Measurements from ENCODE around the gene DAZAP1. TPM values are rescaled to one million over a fixed set of nuclear protein-coding genes. Genes with fewer than 3 reads are reported as not detected.

Gene DAZAP1
- total RNA-seq, 1 donor: 61.7 TPM

GRCh38 chr19:1389033-1389940, 18.1 kb upstream of the DAZAP1 start:
- no peak for TF ChIP-seq CTCF (IDR thresholded peaks at IDR 0.05; ENCODE audit: insufficient read depth, low read depth, low read length)
- no peak overlapping the region for H3K4me3 ChIP-seq (ENCODE audit: low read depth, low read length)
- DNase-seq (ENCODE audit: low read depth): no peak

- DNase-seq (ENCODE audit: low read depth): no peak
- H3K4me3 ChIP-seq (ENCODE audit: low read depth, low read length): no peak overlapping the region
- no peak for TF ChIP-seq CTCF (IDR thresholded peaks at IDR 0.05; ENCODE audit: insufficient read depth, low read depth, low read length)
These were observed 16.4 kb upstream of the DAZAP1 start for GRCh38 chr19:1390890-1391423.

GRCh38 chr19:1392407-1392806, 15.0 kb upstream of the DAZAP1 start:
- no peak for TF ChIP-seq CTCF (IDR thresholded peaks at IDR 0.05; ENCODE audit: insufficient read depth, low read depth, low read length)
- no peak for DNase-seq (ENCODE audit: low read depth)
- no peak overlapping the region for H3K4me3 ChIP-seq (ENCODE audit: low read depth, low read length)

- H3K4me3 ChIP-seq (ENCODE audit: low read depth, low read length): no peak overlapping the region
- DNase-seq (ENCODE audit: low read depth): no peak
- TF ChIP-seq CTCF (IDR thresholded peaks at IDR 0.05; ENCODE audit: insufficient read depth, low read depth, low read length): no peak
These were observed 14.4 kb upstream of the DAZAP1 start for GRCh38 chr19:1392939-1393530.

GRCh38 chr19:1393841-1394240, 13.5 kb upstream of the DAZAP1 start:
- TF ChIP-seq CTCF (IDR thresholded peaks at IDR 0.05; ENCODE audit: insufficient read depth, low read depth, low read length): no peak
- no peak for DNase-seq (ENCODE audit: low read depth)
- H3K4me3 ChIP-seq (ENCODE audit: low read depth, low read length): no peak overlapping the region

- H3K4me3 ChIP-seq (ENCODE audit: low read depth, low read length): no peak overlapping the region
- TF ChIP-seq CTCF (IDR thresholded peaks at IDR 0.05; ENCODE audit: insufficient read depth, low read depth, low read length): no peak
- no peak for DNase-seq (ENCODE audit: low read depth)
These were observed 12.9 kb upstream of the DAZAP1 start for GRCh38 chr19:1394252-1395193.
